Measurements from ENCODE around the gene SRRM3. TPM values are rescaled to one million over a fixed set of nuclear protein-coding genes. Genes with fewer than 3 reads are reported as not detected.
"Not testable (repeated sequence)": the region's sequence is repeated elsewhere in the genome, so short reads cannot be mapped to it uniquely, and the experiment has no call there.

SRRM3 gene
- total RNA-seq, result 1.4 to 2.6 TPM (median 1.7 TPM) in 3 replicates
- long read RNA-seq, partial matches to known transcripts, result 2 of 4 reads
- long read RNA-seq, other reads (novel, unspliced or antisense), result 2 of 4 reads

- Mint-ChIP-seq H3K27ac (ENCODE audit: unreplicated experiment) (no peak within 1 kb of the TSS), H3K4me3 (ENCODE audit: unreplicated experiment) (no peak within 1 kb of the TSS)
Measured at GRCh38 chr7:76201732-76202665, at the start of gene SRRM3. SRRM3 (plus strand) TSS chr7:76201896; CDS start chr7:76235067, 33,171 bp downstream.

DNA sequence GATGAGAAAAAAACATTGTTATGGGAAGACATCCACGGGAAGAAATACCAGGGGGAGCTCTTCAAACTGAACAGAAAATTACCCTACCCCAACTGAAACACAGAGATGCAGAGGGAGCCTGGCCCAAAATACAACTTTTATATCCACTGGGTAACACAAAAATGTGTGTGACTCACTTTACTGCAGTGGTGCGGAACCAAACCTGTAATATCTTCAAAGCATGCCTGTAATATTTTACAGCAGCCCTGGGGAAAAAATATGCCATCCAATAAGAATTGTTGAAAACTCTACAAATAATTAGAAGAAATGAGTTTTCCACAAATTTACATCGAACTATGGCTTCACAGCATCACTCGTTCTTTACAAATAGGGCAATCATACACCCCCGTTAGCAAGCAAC is 49.8 kb upstream of the SRRM3 start:
- Mint-ChIP-seq H3K36me3 (ENCODE audit: low read depth) (no peaks in the 10 kb centered on the region), H3K4me1 (ENCODE audit: low read depth) (peaks cover 8% of the 10 kb centered on the region), H3K27ac (ENCODE audit: unreplicated experiment) (no peak overlapping the region), H3K4me3 (ENCODE audit: unreplicated experiment) (no peak overlapping the region), H3K27me3 (ENCODE audit: low read depth) (peaks cover under 1% of the 10 kb centered on the region), H3K9me3 (ENCODE audit: low read depth) (no peaks in the 10 kb centered on the region)
- no peak for DNase-seq (ENCODE audit: low spot score)
- TF ChIP-seq CTCF (IDR thresholded peaks at IDR 0.05), result no peak

More at GRCh38 chr7:76201732-76202665, at the start of gene SRRM3:
- Mint-ChIP-seq H3K27me3 (ENCODE audit: low read depth) (peaks cover 28% of the 10 kb centered on the region), H3K36me3 (ENCODE audit: low read depth) (no peaks in the 10 kb centered on the region), H3K4me1 (ENCODE audit: low read depth) (no peaks in the 10 kb centered on the region), H3K9me3 (ENCODE audit: low read depth) (no peaks in the 10 kb centered on the region)
- no peak for DNase-seq (ENCODE audit: low spot score)
- TF ChIP-seq CTCF (IDR thresholded peaks at IDR 0.05), result peak; percentile 80

- not testable (repeated sequence) for H3K4me3 Mint-ChIP-seq (ENCODE audit: unreplicated experiment); H3K4me1 Mint-ChIP-seq (ENCODE audit: low read depth); H3K36me3 Mint-ChIP-seq (ENCODE audit: low read depth); H3K9me3 Mint-ChIP-seq (ENCODE audit: low read depth); DNase-seq (ENCODE audit: low spot score); H3K27me3 Mint-ChIP-seq (ENCODE audit: low read depth)
- H3K27ac Mint-ChIP-seq (ENCODE audit: unreplicated experiment), result peak overlapping the region; percentile 69
Measured at GRCh38 chr7:76153571-76154230, 48.0 kb upstream of the SRRM3 start.

- H3K4me3 Mint-ChIP-seq (ENCODE audit: unreplicated experiment), result no peak overlapping the region
- H3K4me1 Mint-ChIP-seq (ENCODE audit: low read depth), result peaks cover 8% of the 10 kb centered on the region
- H3K27ac Mint-ChIP-seq (ENCODE audit: unreplicated experiment), result no peak overlapping the region
- peaks cover 2% of the 10 kb centered on the region for H3K27me3 Mint-ChIP-seq (ENCODE audit: low read depth)
- no peaks in the 10 kb centered on the region for H3K36me3 Mint-ChIP-seq (ENCODE audit: low read depth)
- no peak for TF ChIP-seq CTCF (IDR thresholded peaks at IDR 0.05)
- H3K9me3 Mint-ChIP-seq (ENCODE audit: low read depth), result no peaks in the 10 kb centered on the region
- DNase-seq (ENCODE audit: low spot score), result no peak
Measured at GRCh38 chr7:76155938-76156337, 45.8 kb upstream of the SRRM3 start.

DNA sequence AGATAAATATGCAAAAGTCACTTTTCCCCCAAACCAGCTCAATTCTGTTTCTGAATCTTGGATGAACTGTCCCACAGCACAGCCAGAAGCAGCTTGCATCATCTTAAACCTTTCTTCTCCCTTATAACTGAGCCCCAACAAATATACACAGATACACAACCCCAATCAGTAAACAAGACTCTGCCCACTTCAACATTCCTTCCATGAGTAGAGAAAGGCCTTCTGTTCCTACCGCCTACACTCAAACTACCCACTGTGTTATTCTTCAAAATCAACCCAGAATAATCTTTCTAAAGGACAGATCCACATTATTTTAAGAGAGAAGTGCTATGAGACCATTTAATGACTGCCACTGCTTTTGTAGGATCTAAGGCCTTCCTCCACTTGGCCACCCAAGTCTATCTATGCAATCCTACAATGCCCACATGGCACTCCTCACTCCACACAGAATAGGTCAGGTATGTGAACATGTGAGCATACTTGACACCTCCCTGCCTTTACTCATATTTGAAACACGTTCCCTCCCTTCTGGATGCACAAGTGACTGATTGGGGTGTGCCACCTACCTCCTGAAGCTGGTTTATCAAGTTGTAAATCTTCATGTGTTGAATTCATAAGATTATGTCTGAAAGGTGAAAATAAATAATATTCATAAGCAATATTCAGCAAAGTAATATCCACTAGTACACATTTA is 44.6 kb upstream of the SRRM3 start:
- not testable (repeated sequence) for H3K4me3 Mint-ChIP-seq (ENCODE audit: unreplicated experiment); H3K36me3 Mint-ChIP-seq (ENCODE audit: low read depth); H3K9me3 Mint-ChIP-seq (ENCODE audit: low read depth); H3K4me1 Mint-ChIP-seq (ENCODE audit: low read depth); H3K27me3 Mint-ChIP-seq (ENCODE audit: low read depth); DNase-seq (ENCODE audit: low spot score); H3K27ac Mint-ChIP-seq (ENCODE audit: unreplicated experiment)

DNA sequence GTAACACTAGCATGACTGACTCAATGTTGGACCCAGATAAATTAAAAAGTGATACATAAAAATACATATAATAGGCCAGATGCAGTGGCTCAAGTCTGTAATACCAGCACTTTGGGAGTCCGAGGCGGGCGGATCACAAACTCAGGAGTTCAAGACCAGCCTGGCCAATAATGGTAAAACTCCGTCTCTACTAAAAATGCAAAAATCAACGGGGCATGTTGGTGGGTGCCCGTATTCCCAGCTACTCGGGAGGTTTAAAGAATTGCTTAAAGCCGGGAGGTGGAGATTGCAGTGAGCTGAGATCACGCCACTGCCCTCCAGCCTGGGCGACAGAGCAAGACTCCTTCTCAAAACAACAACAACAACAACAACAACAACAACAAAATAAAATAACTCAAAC is 43.3 kb upstream of the SRRM3 start:
- DNase-seq (ENCODE audit: low spot score); H3K4me1 Mint-ChIP-seq (ENCODE audit: low read depth); H3K4me3 Mint-ChIP-seq (ENCODE audit: unreplicated experiment); H3K9me3 Mint-ChIP-seq (ENCODE audit: low read depth); H3K36me3 Mint-ChIP-seq (ENCODE audit: low read depth); H3K27ac Mint-ChIP-seq (ENCODE audit: unreplicated experiment); H3K27me3 Mint-ChIP-seq (ENCODE audit: low read depth): not testable (repeated sequence)

DNA sequence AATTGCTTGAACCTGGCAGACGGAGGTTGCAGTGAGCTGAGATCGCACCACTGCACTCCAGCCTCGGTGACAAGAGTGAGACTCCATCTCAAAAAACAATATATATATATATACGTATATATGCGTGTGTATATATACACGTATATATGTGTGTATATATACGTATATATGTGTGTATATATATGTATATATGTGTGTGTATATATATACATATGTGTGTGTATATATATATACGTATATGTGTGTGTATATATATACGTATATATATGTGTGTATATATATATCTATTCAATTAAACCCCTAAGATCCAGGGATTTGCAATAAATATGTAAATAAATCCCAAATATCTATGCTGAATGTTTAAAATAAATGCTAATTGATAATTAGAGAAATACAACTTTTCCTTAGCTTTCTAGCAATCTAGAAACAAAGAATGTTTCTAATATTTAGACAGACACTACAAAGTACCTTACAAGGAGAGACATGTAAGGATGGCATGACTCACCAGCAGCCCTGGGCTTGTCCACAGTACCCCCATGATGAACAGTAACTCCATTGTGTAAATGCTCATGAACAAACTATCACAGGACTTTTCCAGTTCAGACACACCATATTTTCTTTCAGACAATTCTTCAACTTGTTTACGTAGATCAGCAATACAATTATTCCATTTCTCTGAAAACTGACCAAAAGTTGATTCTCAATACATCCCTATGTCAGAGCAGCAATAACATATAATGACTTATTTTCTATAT is 39.1 kb upstream of the SRRM3 start:
- not testable (repeated sequence) for H3K36me3 Mint-ChIP-seq (ENCODE audit: low read depth); H3K4me1 Mint-ChIP-seq (ENCODE audit: low read depth); H3K9me3 Mint-ChIP-seq (ENCODE audit: low read depth); H3K27me3 Mint-ChIP-seq (ENCODE audit: low read depth); H3K27ac Mint-ChIP-seq (ENCODE audit: unreplicated experiment); DNase-seq (ENCODE audit: low spot score); H3K4me3 Mint-ChIP-seq (ENCODE audit: unreplicated experiment)

DNA sequence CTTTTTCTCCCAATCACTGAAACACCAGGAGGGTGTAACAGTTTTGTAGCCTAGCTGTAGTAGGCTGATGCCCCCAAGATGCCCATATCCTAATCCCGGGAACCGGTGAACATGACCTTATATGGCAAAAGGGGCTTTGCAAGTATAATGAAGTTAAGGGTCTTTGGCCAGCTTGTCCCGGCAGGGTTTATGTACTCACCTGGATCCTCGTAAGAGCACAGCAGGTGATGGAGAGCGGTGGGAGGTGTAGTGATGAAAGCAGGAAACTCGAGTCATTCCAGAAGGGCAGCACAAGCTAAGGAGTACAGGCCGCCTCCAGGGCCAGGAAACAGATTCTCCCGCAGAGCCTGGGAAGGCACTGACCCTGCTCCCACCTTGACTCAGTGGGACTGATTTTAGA is 37.9 kb upstream of the SRRM3 start:
- not testable (repeated sequence) for DNase-seq (ENCODE audit: low spot score); H3K36me3 Mint-ChIP-seq (ENCODE audit: low read depth); H3K4me3 Mint-ChIP-seq (ENCODE audit: unreplicated experiment); H3K4me1 Mint-ChIP-seq (ENCODE audit: low read depth); H3K27me3 Mint-ChIP-seq (ENCODE audit: low read depth); H3K27ac Mint-ChIP-seq (ENCODE audit: unreplicated experiment); H3K9me3 Mint-ChIP-seq (ENCODE audit: low read depth)
